Activated naive CD4-positive, alpha-beta T cell treated with anti-CD3 and anti-CD28 coated beads, Interleukin-2, amount 50 U/mL, for 72 hours (primary cell): ENCODE data around the gene STIM1. TPM values are rescaled to one million over a fixed set of nuclear protein-coding genes. Genes with fewer than 3 reads are reported as not detected.
"Not testable (repeated sequence)": the region's sequence is repeated elsewhere in the genome, so short reads cannot be mapped to it uniquely, and the experiment has no call there.

Source experiments
- ATAC-seq, 2 donors: fragments of 150-1000 bp; cut with Tn5 transposase; 2 replicates each; pipeline ENCODE4 v1.10.0; 2021; ENCODE audit warnings: mild to moderate bottlenecking in 2 of 2, moderate library complexity in 2 of 2
- DNase-seq, 2 donors: peaks; one replicate each; pipeline ENCODE4 v3.0.0; 2021 to 2022; ENCODE audit warnings: low spot score in 2 of 2
- H3K27ac Mint-ChIP-seq, 2 donors: one replicate each; pipeline ENCODE4 v1.8.0; 2022; ENCODE audit warnings: mild to moderate bottlenecking in 2 of 2, mixed read lengths in 2 of 2
- H3K36me3 Mint-ChIP-seq, 2 donors: one replicate each; pipeline ENCODE4 v1.8.0; 2022; ENCODE audit warnings: mixed read lengths in 2 of 2
- H3K9me3 Mint-ChIP-seq, 2 donors: one replicate each; pipeline ENCODE4 v1.8.0; 2022; ENCODE audit warnings: mixed read lengths in 2 of 2
- total RNA-seq, 2 donors: library from RNA; stranded (reverse); gene quantifications; one replicate each; pipeline ENCODE4 v1.2.3, GENCODE V29; 2022

The STIM1 gene
- total RNA-seq, 2 donors from 2014 or later, result 75.8 to 88.8 TPM

DNA sequence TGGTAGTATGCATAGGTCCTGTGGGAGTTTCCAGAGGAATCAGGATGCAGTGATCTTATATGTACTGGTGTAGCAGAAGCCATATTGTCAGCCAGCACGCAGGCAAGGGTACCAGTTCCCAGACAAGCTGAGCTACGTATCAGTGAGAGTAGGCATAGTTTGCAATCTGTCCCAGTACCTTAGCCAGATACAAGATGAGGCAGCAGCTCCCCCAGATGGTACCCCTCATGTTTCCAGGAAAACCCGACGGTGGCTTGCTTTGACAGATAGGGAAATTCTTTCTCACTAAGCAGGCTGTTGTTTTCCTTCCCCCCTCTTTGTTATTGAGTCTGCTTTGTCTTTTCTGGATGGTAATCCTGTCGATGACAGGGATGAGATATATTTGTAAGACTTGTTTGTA, 129.4 kb downstream of the STIM1 start:
- DNase-seq, result peak in 1 of 2 donors; percentile 33
- peak; percentile 62 to 78 for ATAC-seq
- Mint-ChIP-seq H3K9me3 (no peaks in the 10 kb centered on the region), H3K27ac (peak overlapping the region in 1 of 2 donors; percentile 12), H3K36me3 (peaks cover 0 to 13% of the 10 kb centered on the region in 2 donors)

- no peak for DNase-seq
- Mint-ChIP-seq H3K27ac (peak overlapping the region; percentile 0 to 12), H3K36me3 (peaks cover 0 to 6% of the 10 kb centered on the region in 2 donors), H3K9me3 (no peaks in the 10 kb centered on the region)
- no peak for ATAC-seq
These were observed 130.2 kb downstream of the STIM1 start for GRCh38 chr11:3985631-3986030.

- H3K36me3 Mint-ChIP-seq, result no peaks in the 10 kb centered on the region
- H3K9me3 Mint-ChIP-seq, result no peaks in the 10 kb centered on the region
- no peak for ATAC-seq
- no peak for DNase-seq
- no peak overlapping the region for H3K27ac Mint-ChIP-seq
These were observed 130.8 kb downstream of the STIM1 start for GRCh38 chr11:3986301-3986700.

DNA sequence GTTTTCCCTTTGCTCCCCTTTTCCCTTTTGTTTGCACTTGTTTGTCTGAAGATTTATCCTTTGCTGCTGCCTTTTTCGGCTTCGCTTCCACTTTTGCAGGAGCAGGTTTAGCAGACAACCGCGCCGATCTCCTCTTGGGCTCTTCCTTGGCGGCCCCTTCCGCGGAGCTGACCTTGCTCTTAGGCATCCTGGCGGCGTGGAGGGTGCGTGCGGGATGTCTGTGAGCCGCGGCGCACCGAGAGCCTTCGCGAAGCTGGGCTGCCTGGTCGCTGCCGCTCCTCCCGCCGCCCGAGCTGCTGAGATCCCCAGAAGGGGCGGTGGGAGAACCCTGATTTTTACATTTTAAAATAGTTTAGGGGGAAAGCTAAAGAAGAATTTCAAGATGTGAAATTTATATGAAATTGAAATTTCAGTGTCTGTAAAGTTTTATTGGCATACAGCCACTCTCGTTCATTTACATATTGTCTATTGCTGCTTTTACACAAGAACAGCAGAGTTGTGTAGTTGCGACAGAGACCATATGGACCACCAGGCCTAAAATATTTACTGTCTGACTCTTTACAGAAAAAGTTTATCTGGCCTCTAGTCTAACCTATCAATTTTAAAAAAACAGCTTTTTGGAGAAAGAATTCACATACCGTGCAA, 133.9 kb downstream of the STIM1 start:
- Mint-ChIP-seq H3K27ac (peak overlapping the region in 1 of 2 donors; percentile 64), H3K36me3 (peaks cover 16 to 21% of the 10 kb centered on the region in 2 donors), H3K9me3 (peaks cover 9 to 12% of the 10 kb centered on the region in 2 donors)
- ATAC-seq (no peak), DNase-seq (no peak)

DNA sequence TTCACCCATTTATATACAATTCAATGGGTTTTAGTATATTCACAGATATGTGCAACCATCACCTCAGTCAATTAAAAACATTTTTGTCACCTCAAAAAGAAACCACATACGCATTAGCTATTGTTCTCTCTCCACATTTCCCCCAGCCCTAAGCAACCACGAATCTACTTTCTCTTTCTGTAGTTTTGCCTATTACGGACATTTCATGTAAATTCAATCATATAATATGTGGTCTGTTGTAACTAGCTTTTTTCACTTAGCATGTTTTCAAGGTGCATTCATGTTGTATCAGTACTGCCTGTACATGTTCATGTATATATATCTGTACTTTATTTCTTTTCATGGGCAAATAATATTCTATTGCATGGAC, 134.4 kb downstream of the STIM1 start:
- Mint-ChIP-seq H3K36me3 (peaks cover 21 to 26% of the 10 kb centered on the region in 2 donors), H3K9me3 (peaks cover 14 to 17% of the 10 kb centered on the region in 2 donors), H3K27ac (peak overlapping the region in 1 of 2 donors; percentile 64)
- DNase-seq, result no peak
- peak; percentile 74 to 84 for ATAC-seq

DNA sequence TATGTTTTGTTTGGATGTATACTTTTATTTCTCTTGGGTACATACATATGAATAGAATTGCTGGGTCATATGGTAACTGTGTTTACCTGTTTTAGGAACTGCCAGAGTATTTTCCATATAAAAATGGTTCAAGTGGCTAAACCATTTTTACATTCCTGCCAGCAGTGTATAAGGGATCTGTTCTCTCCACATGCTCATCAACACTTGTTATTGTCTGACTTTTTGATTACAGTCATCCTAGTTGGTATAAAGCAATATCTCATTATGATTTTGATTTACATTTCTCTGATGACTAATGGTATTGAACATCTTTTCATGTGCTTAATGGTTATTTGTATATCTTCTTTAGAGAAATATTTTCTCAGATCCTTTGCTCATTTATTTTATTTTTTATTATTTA, 134.9 kb downstream of the STIM1 start:
- H3K9me3 Mint-ChIP-seq, result peaks cover 17 to 22% of the 10 kb centered on the region in 2 donors
- H3K27ac Mint-ChIP-seq, result peak overlapping the region in 1 of 2 donors; percentile 64
- peaks cover 26 to 31% of the 10 kb centered on the region in 2 donors for H3K36me3 Mint-ChIP-seq
- DNase-seq (no peak), ATAC-seq (peak in 1 of 2 donors; percentile 48)

- DNase-seq, result no peak
- Mint-ChIP-seq H3K27ac (peak overlapping the region in 1 of 2 donors; percentile 0), H3K9me3 (peaks cover 17 to 33% of the 10 kb centered on the region in 2 donors), H3K36me3 (peaks cover 27 to 51% of the 10 kb centered on the region in 2 donors)
- ATAC-seq, result no peak
These were observed 137.5 kb downstream of the STIM1 start for GRCh38 chr11:3992964-3993363.

DNA sequence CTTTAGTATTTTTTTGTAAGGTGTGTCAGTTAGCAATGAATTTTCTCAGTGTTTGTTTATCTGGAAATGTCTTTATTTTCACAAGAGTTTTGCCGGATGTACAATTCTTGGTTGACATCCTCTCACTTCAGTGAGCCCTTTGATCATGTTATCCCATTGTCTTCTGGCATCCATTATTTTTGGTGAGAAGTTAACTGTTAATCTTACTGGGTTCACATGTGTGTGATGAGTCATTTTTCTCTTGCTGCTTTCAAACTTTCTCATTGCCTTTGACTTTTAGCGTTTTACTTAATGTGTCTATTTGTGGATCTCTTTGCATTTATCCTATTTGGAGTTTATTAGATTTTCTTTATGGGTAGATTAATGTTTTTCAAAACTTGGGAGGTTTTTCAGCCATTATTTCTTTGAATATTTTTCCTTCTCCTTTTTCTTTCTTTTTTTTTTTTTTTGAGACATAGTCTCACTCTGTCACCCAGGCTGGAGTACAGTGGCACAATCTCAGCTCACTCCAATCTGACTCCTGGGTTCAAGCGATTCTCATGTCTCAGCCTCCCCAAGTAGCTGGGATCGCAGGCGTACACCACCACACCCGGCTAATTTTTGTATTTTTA, 138.7 kb downstream of the STIM1 start:
- peaks cover 18 to 34% of the 10 kb centered on the region in 2 donors for H3K9me3 Mint-ChIP-seq
- ATAC-seq (no peak), DNase-seq (no peak)
- peaks cover 27 to 57% of the 10 kb centered on the region in 2 donors for H3K36me3 Mint-ChIP-seq
- no peak overlapping the region for H3K27ac Mint-ChIP-seq

GRCh38 chr11:3995307-3995706, 139.8 kb downstream of the STIM1 start:
- ATAC-seq (no peak), DNase-seq (no peak)
- Mint-ChIP-seq H3K27ac (no peak overlapping the region), H3K36me3 (peaks cover 27 to 62% of the 10 kb centered on the region in 2 donors), H3K9me3 (peaks cover 20 to 38% of the 10 kb centered on the region in 2 donors)

- peak in 1 of 2 donors; percentile 58 for ATAC-seq
- Mint-ChIP-seq H3K9me3 (peaks cover 20 to 43% of the 10 kb centered on the region in 2 donors), H3K36me3 (peaks cover 27 to 68% of the 10 kb centered on the region in 2 donors), H3K27ac (no peak overlapping the region)
- no peak for DNase-seq
These were observed 140.6 kb downstream of the STIM1 start for GRCh38 chr11:3995949-3996554.

DNA sequence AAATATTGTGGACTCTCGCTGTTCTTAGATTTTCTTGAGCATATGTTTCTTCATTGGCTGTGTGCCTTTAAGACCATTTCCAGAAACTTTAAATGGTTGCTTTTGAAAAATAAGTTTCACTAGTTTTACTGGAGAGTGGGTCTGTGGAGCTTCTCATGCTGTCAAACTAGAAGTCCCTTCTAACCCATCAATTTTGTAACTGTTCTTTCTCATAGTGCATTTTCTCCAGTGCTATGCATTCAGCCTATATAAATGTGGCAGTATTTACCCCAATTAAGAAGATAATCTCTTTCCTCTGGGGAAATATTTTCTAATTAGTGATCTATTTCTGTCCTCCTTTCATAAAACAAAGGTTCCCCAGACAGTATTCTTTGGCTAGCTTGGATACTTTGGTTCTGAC, 141.2 kb downstream of the STIM1 start:
- no peak overlapping the region for H3K27ac Mint-ChIP-seq
- no peak for ATAC-seq

GRCh38 chr11:4004753-4005152, 149.3 kb downstream of the STIM1 start:
- not testable (repeated sequence) for H3K9me3 Mint-ChIP-seq, DNase-seq, ATAC-seq
- Mint-ChIP-seq H3K27ac (peak overlapping the region in 1 of 2 donors; percentile 35), H3K36me3 (peaks cover 0 to 25% of the 10 kb centered on the region in 2 donors)

More for the DNA sequence above, 141.2 kb downstream of the STIM1 start:
- H3K36me3 Mint-ChIP-seq, result peaks cover 27 to 72% of the 10 kb centered on the region in 2 donors
- DNase-seq, result no peak
- peaks cover 20 to 43% of the 10 kb centered on the region in 2 donors for H3K9me3 Mint-ChIP-seq

- Mint-ChIP-seq H3K27ac (no peak overlapping the region), H3K36me3 (peaks cover 0 to 25% of the 10 kb centered on the region in 2 donors), H3K9me3 (peaks cover 3 to 5% of the 10 kb centered on the region in 2 donors)
- no peak for DNase-seq
- ATAC-seq, result no peak
These were observed 151.6 kb downstream of the STIM1 start for GRCh38 chr11:4006946-4007680.

GRCh38 chr11:4008116-4008515, 152.7 kb downstream of the STIM1 start:
- no peak overlapping the region for H3K27ac Mint-ChIP-seq
- DNase-seq, result no peak
- peak in 1 of 2 donors; percentile 44 for ATAC-seq
- H3K36me3 Mint-ChIP-seq, result peaks cover 0 to 34% of the 10 kb centered on the region in 2 donors
- peaks cover 3 to 5% of the 10 kb centered on the region in 2 donors for H3K9me3 Mint-ChIP-seq

DNA sequence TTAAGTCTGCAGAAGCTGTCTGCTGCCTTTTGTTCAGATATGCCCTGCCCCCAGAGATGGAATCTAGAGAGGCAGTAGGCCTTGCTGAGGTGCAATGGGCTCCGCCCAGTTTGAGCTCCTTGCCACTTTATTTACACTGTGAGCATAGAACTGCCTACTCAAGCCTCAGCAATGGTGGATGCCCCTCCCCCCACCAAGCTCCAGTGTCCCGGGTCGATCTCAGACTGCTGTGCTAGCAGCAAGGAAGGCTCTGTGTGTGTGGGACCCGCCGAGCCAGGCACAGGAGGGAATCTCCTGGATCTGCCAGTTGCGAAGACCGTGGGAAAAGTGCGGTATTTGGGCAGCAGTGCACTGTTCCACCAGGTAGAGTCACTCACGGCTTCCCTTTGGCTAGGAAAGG, 161.1 kb downstream of the STIM1 start:
- H3K9me3 Mint-ChIP-seq, H3K27ac Mint-ChIP-seq, ATAC-seq, DNase-seq: not testable (repeated sequence)
- H3K36me3 Mint-ChIP-seq, result peaks cover 6 to 29% of the 10 kb centered on the region in 2 donors

DNA sequence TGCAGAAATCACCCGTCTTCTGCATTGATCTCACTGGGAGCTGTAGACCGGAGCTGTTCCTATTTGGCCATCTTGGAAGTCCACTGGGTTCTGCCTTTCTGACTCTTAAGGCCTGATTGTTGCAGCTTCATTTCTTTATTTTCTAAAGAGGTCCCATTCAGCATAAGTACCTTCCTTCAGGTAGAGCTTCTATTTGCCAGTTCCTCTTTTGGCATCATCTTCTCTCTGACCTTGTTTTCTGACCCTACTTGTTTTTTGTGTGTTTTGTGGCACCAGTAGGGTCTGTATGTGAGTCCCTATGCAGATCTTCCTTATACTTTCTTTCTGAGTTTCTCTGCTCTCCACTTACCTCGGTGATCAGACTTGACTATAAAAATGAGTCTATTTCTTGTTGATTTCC, 161.7 kb downstream of the STIM1 start:
- H3K36me3 Mint-ChIP-seq, result peaks cover 6 to 30% of the 10 kb centered on the region in 2 donors
- ATAC-seq (no peak), DNase-seq (no peak)
- peaks cover 5 to 10% of the 10 kb centered on the region in 2 donors for H3K9me3 Mint-ChIP-seq
- H3K27ac Mint-ChIP-seq, result no peak overlapping the region

GRCh38 chr11:4018641-4019040, 163.2 kb downstream of the STIM1 start:
- no peak for DNase-seq
- H3K27ac Mint-ChIP-seq, result no peak overlapping the region
- H3K9me3 Mint-ChIP-seq, result peaks cover 5 to 14% of the 10 kb centered on the region in 2 donors
- ATAC-seq, result no peak
- H3K36me3 Mint-ChIP-seq, result peaks cover 11 to 28% of the 10 kb centered on the region in 2 donors
